K562 (cell line): Measurements from ENCODE around the gene TBL1Y. TPM values are rescaled to one million over a fixed set of nuclear protein-coding genes. Genes with fewer than 3 reads are reported as not detected.

Experiments
- ATAC-seq: fragments of 200-7000 bp; cut with Tn5 transposase; 3 replicates; pipeline ENCODE4 v1.9.1; 2020; ENCODE audit warnings: moderate library complexity
- BruUV-seq: library from RNA; stranded (reverse); fragments of 400-500 nt; replicated peaks from 2 replicates; lab custom pipeline; 2021; lab: Mats Ljungman, UMichigan
- CTCF ChIA-PET: fragments of 300-600 bp; formaldehyde crosslinking; extraction: SDS; loops from one replicate; lab custom pipeline; 2021; ENCODE audit warnings: low intra/inter-chr PET ratio; lab: Yijun Ruan, JAX
- POLR2A ChIA-PET: fragments of 300-600, 350-650 bp; sonication (Branson Sonifier 250); formaldehyde crosslinking; extraction: SDS; loops from one replicate; lab custom pipeline; 2021; ENCODE audit warnings: antibody characterized with exemption, inconsistent platforms; lab: Yijun Ruan, JAX
- DNase-seq, 4 experiments: peaks; one replicate each; pipeline versions ENCODE4 v3.0.0 to v3.0.0-alpha.2; 2011 to 2018; ENCODE audit warnings: low spot score in 3 of 4, mixed read lengths in 3 of 4; ENCODE audit errors: extremely low read depth in 1 of 4
- FAIRE-seq: peaks from 2 replicates; lab custom pipeline; 2011; peaks lifted over from hg19 to GRCh38; lab: Jason Lieb, UNC
- H2AFZ ChIP-seq: 2 replicates; pipeline ENCODE4 v1.6.0; 2011; ENCODE audit warnings: low read depth, low read length, control low read depth, inconsistent platforms
- H3K27ac ChIP-seq: fragments of 200-600 bp; 3 replicates; pipeline ENCODE4 v1.8.0; 2011; ENCODE audit warnings: low read depth, mild to moderate bottlenecking, control low read depth, inconsistent platforms, low read length, moderate library complexity, mixed read lengths; ENCODE audit errors: extremely low read depth
- H3K27me3 ChIP-seq, 2 experiments: fragments of 300-600 bp in 1 of 2; 2 replicates in 1 of 2; 3 replicates in 1 of 2; pipeline versions ENCODE4 v1.6.0 to v1.8.0; 2011; ENCODE audit warnings: inconsistent platforms in 2 of 2, low read length in 2 of 2, mild to moderate bottlenecking in 1 of 2, mixed read lengths in 1 of 2, moderate library complexity in 1 of 2; ENCODE audit not compliant: control insufficient read depth in 2 of 2, insufficient read depth in 2 of 2
- H3K36me3 ChIP-seq: fragments of 300-600 bp; 3 replicates; pipeline ENCODE4 v1.8.0; 2011; ENCODE audit warnings: mild to moderate bottlenecking, low read length, inconsistent platforms; ENCODE audit not compliant: control insufficient read depth, insufficient read depth
- H3K4me1 ChIP-seq, 2 experiments: fragments of 200-600 bp in 1 of 2; replicated peaks in 1 of 2; 2 replicates in 1 of 2; 3 replicates in 1 of 2; pipeline versions ENCODE4 v1.5.1 to v1.8.0; 2011; ENCODE audit warnings: inconsistent platforms in 2 of 2, low read length in 2 of 2, mild to moderate bottlenecking in 1 of 2, mixed read lengths in 1 of 2, moderate library complexity in 1 of 2; ENCODE audit not compliant: control insufficient read depth in 2 of 2, insufficient read depth in 2 of 2
- H3K4me2 ChIP-seq: 2 replicates; pipeline ENCODE4 v1.6.1; 2011; ENCODE audit warnings: low read length, control low read depth, inconsistent platforms, mixed read lengths; ENCODE audit not compliant: insufficient read depth
- H3K4me3 ChIP-seq: fragments of 200-600 bp; sonication (generic), shearing (Covaris generic); 2 replicates; pipeline ENCODE4 v1.5.1; 2016; ENCODE audit warnings: control low read depth, inconsistent platforms
- H3K79me2 ChIP-seq: fragments of 200-600 bp; 3 replicates; pipeline ENCODE4 v1.8.0; 2011; ENCODE audit warnings: low read length, inconsistent platforms; ENCODE audit not compliant: control insufficient read depth, insufficient read depth
- H3K9ac ChIP-seq, 2 experiments: 2 replicates each; pipeline versions ENCODE4 v1.6.0 to v1.6.1; 2011; ENCODE audit warnings: low read depth in 2 of 2, low read length in 2 of 2, control low read depth in 1 of 2, inconsistent platforms in 1 of 2, mild to moderate bottlenecking in 1 of 2, mixed read lengths in 1 of 2; ENCODE audit not compliant: insufficient read depth in 1 of 2
- H3K9me1 ChIP-seq: one replicate; pipeline ENCODE4 v1.6.0; 2011; ENCODE audit warnings: inconsistent platforms, mild to moderate bottlenecking, low read length, moderate library complexity; ENCODE audit not compliant: control insufficient read depth, insufficient read depth
- H3K9me3 ChIP-seq: replicated peaks from 2 replicates; pipeline ENCODE4 v1.5.1; 2011; ENCODE audit warnings: low read depth, low read length, inconsistent platforms; ENCODE audit not compliant: control insufficient read depth, insufficient read depth
- H4K20me1 ChIP-seq: replicated peaks from 2 replicates; pipeline ENCODE4 v1.6.1; 2011; ENCODE audit warnings: low read length, inconsistent platforms, mixed read lengths; ENCODE audit not compliant: control insufficient read depth, insufficient read depth
- BRF2 ChIP-seq: IDR thresholded peaks from 3 replicates; pipeline ENCODE4 v1.6.1; 2011; ENCODE audit warnings: borderline replicate concordance, mild to moderate bottlenecking; ENCODE audit not compliant: insufficient read length, insufficient read depth
- CEBPG ChIP-seq, 3 experiments: fragments of 200-800 bp in 1 of 3; sonication (Bioruptor generic) in 1 of 3; sonication (generic) in 1 of 3; formaldehyde crosslinking in 1 of 3; IDR thresholded peaks in 2 of 3; conservative IDR thresholded peaks in 1 of 3; 2 replicates each; pipeline versions ENCODE4 v1.6.1 to v1.8.0; 2016 to 2022; ENCODE audit warnings: missing compliant biosample characterization in 2 of 3, missing genetic modification characterization in 2 of 3, mild to moderate bottlenecking in 1 of 3, missing genetic modification reagents in 1 of 3
- CHCHD3 ChIP-seq: fragments of 250-450 bp; sonication (Bioruptor Pico); IDR thresholded peaks from 2 replicates; pipeline ENCODE4 v2.1.2; 2022; ENCODE audit warnings: mild to moderate bottlenecking
- CHD4 ChIP-seq: fragments of 200-600 bp; sonication (generic); IDR thresholded peaks from 3 replicates; pipeline ENCODE4 v1.6.1; 2012; ENCODE audit warnings: low read depth, mild to moderate bottlenecking, mixed read lengths, low read length, inconsistent platforms; ENCODE audit not compliant: insufficient read depth, insufficient replicate concordance, poor library complexity, severe bottlenecking
- ELF2 ChIP-seq: fragments of 250-450 bp; sonication (Bioruptor Pico); IDR thresholded peaks from 2 replicates; pipeline ENCODE4 v1.5.0; 2021; ENCODE audit warnings: mild to moderate bottlenecking
- KLF1 ChIP-seq: fragments of 450-650 bp; IDR thresholded peaks from 2 replicates; pipeline ENCODE4 v1.6.1; 2016; ENCODE audit warnings: missing genetic modification characterization, missing compliant biosample characterization
- SUPT5H ChIP-seq: fragments of 450-650 bp; IDR thresholded peaks from 2 replicates; pipeline ENCODE4 v1.6.1; 2016
- TGIF2 ChIP-seq: sonication (generic); formaldehyde crosslinking; IDR thresholded peaks from 2 replicates; pipeline ENCODE4 v1.8.1; 2022; ENCODE audit warnings: mild to moderate bottlenecking, missing genetic modification reagents, moderate library complexity
- THAP7 ChIP-seq: fragments of 250-450 bp; sonication (Bioruptor Pico); IDR thresholded peaks from 2 replicates; pipeline ENCODE4 v1.5.0; 2021
- ZNF217 ChIP-seq: sonication (generic); formaldehyde crosslinking; IDR thresholded peaks from 2 replicates; pipeline ENCODE4 v1.8.0; 2022; ENCODE audit warnings: mild to moderate bottlenecking, missing genetic modification reagents
- ZNF347 ChIP-seq: fragments of 450-650 bp; formaldehyde crosslinking; IDR thresholded peaks from 2 replicates; pipeline ENCODE4 v1.4.0; 2020; ENCODE audit warnings: low read depth, mild to moderate bottlenecking, moderate library complexity
- ZNF707 ChIP-seq: fragments of 250-450 bp; sonication (Bioruptor Pico); conservative IDR thresholded peaks from 2 replicates; pipeline ENCODE4 v1.8.0; 2022; ENCODE audit warnings: inconsistent platforms, mild to moderate bottlenecking, moderate library complexity
- in situ Hi-C: fragments of 300-500 bp; cut with MboI; formaldehyde crosslinking; loops from 4 replicates; pipeline ENCODE4 v1.15.0; 2018; ENCODE audit warnings: inconsistent platforms, mixed read lengths
- intact Hi-C: fragments of 100-400 bp; cut with micrococcal nuclease; formaldehyde crosslinking; loops from 2 replicates; pipeline ENCODE4 v1.14.2; 2022
- polyA plus RNA-seq, 8 experiments: library from polyadenylated mRNA; depleted of rRNA in 4 of 8; stranded (reverse) in 5 of 8; unstranded in 3 of 8; fragments of >200 nt; fragmentation: Nextera tagmentation in 2 of 8; fragmentation: Illumina TruSeq in 1 of 8; extraction: Ambion mirVana in 2 of 8; extraction: Trizol in 1 of 8; gene quantifications; 2 replicates each; pipeline versions ENCODE4 v1.2.1 to v1.2.3, GENCODE V29; 2011 to 2014; ENCODE audit warnings: inconsistent platforms in 1 of 8, missing spikeins in 1 of 8
- total RNA-seq, 7 experiments: library from RNA; depleted of rRNA in 6 of 7; stranded (reverse); fragments of >200 nt in 6 of 7; fragmentation: Illumina TruSeq in 2 of 7; extraction: Trizol in 2 of 7; gene quantifications; 2 replicates each; pipeline versions ENCODE4 v1.2.1 to v1.2.3, GENCODE V29; 2011 to 2021; ENCODE audit warnings: low replicate concordance in 1 of 7

The TBL1Y gene
- total and polyA plus RNA-seq, 9 of the 15 experiments (the other 6 are each of a cell fraction or from before 2014, with no cell fraction given): not detected

DNA sequence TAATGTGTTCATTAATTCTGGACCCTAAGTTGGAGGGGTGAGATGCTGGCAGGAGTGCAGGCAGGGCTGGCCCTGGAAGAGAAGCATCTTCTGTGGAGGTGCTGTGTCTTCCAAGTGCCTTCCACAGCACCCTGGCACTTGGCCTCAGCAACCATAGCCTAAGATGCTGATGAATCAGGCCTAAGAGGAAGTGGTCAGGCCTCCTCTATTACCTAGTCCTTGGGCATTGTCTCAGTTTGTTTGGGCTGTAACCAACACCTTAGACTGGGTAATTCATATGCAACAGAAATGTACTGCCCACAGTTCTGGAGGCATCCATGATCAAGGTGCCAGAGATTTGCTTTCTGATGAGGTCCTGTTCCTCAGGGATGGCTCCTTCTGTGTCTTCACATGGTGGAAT, 128.5 kb downstream of the TBL1Y start:
- BruUV-seq: no TSS peak
- ChIA-PET POLR2A (no interaction called here), CTCF (no interaction called here)
- H2AFZ ChIP-seq: no peak overlapping the region
- ATAC-seq: no peak
- no peak for FAIRE-seq
- H3K9me1 ChIP-seq: no peaks in the 10 kb centered on the region
- no peak overlapping the region for H3K27ac ChIP-seq
- H4K20me1 ChIP-seq: no peaks in the 10 kb centered on the region
- no peaks in the 10 kb centered on the region for H3K79me2 ChIP-seq
- intact Hi-C loops: no loop called here
- no peaks in the 10 kb centered on the region for H3K36me3 ChIP-seq
- no peak overlapping the region for H3K4me2 ChIP-seq
- H3K9me3 ChIP-seq: no peaks in the 10 kb centered on the region
- no peak overlapping the region for H3K9ac ChIP-seq
- H3K27me3 ChIP-seq: no peaks in the 10 kb centered on the region
- no peak for DNase-seq
- no peaks in the 10 kb centered on the region for H3K4me1 ChIP-seq
- H3K4me3 ChIP-seq: no peak overlapping the region
- in situ Hi-C loops: no loop called here
- TF ChIP-seq CEBPG (CRISPR knock-in tag; IDR thresholded peaks at IDR 0.05): no peak
- TF ChIP-seq CEBPG (tag; conservative IDR thresholded peaks at IDR 0.05 in 1 of 2, IDR thresholded peaks at IDR 0.05 in 1 of 2): no peak
- TF ChIP-seq THAP7 (CRISPR knock-in tag): no peak
- TF ChIP-seq CHCHD3: no peak
- no peak for TF ChIP-seq KLF1 (tag)
- no peak for TF ChIP-seq SUPT5H
- no peak for TF ChIP-seq BRF2
- TF ChIP-seq ZNF707 (CRISPR knock-in tag): no peak
- TF ChIP-seq ZNF347 (CRISPR knock-in tag): no peak
- TF ChIP-seq ZNF217 (CRISPR knock-in tag): no peak
- no peak for TF ChIP-seq CHD4
- no peak for TF ChIP-seq TGIF2 (CRISPR knock-in tag)
- no peak for TF ChIP-seq ELF2 (CRISPR knock-in tag)
